ENCODE results near the gene LAMA5.

The LAMA5 gene

GRCh38 chr20:62314711-62315302 is 52.3 kb downstream of the LAMA5 start:
- DNase-seq (ENCODE audit: low read depth, low spot score): no peak

DNA sequence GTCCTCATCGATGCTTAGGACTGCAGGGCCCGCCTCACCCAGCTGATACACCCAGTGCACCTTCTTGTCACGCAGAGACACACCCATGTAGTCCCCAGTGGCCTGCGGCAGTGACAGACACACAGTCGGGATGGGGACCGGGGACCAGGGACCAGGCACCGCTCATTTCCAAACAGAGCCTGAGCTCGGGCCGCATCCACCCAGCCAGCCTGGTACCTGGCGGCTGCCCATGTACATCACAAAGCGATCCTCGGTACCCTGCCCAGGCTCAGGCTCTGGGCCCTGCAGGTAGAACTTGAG is 52.8 kb downstream of the LAMA5 start:
- no peak for DNase-seq (ENCODE audit: low read depth, low spot score)

DNA sequence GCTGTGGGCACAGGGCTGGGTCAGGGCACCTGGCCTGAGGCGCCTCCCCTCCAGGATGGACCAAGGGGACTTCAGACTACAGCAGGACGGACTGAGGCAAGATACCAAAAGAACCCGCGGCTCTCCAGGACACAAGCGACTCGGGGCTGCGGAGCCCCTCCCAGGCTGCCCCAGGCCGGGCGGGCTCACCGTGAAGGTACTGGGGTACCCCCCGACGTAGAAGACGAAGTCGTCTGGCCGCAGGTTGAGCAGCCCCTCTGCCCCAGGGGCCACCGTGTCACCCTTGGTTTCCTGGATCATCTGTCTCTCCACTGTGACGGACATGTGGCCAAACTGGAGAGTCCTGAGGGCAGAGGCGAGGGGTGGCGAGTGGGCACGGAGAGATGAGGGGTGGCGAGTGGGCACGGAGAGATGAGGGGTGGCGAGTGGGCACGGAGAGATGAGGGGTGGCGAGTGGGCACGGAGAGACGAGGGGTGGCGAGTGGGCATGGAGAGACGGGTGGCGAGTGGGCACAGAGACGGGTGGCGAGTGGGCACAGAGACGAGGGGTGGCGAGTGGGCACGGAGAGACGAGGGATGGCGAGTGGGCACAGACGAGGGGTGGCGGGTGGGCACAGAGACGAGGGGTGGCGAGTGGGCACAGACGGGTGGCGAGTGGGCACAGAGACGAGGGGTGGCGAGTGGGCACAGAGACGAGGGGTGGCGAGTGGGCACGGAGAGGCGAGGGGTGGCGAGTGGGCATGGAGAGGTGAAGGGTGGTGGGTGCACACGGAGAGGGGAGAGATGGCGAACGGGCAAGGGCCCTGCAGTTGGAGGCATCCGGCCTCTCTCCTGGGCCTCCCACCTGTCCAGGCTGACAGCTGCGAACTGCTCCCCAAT is 53.4 kb downstream of the LAMA5 start:
- no peak for DNase-seq (ENCODE audit: low read depth, low spot score)

DNA sequence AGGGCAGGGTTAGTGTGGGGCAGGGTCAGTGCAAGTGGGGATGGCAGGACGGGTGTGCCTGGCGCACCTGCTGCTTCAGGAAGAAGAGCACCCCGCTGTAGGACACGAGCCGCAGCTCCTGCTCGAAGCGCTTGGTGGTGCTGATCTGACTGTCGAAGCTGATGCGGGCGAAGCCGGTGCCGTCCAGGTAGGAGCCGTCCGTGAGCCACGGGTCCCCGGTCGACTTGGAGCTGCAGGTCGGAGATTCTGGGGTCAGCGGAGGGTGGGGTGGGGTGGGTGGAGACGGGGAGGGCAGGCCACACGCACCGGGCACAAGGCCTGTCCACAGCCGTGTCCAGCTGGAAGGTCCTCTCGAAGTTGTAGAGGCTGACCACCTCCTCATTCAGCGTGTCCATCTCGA is 54.1 kb downstream of the LAMA5 start:
- DNase-seq (ENCODE audit: low read depth, low spot score): no peak

- no peak for DNase-seq (ENCODE audit: low read depth, low spot score)
Measured at GRCh38 chr20:62312662-62312977, 54.5 kb downstream of the LAMA5 start.

DNA sequence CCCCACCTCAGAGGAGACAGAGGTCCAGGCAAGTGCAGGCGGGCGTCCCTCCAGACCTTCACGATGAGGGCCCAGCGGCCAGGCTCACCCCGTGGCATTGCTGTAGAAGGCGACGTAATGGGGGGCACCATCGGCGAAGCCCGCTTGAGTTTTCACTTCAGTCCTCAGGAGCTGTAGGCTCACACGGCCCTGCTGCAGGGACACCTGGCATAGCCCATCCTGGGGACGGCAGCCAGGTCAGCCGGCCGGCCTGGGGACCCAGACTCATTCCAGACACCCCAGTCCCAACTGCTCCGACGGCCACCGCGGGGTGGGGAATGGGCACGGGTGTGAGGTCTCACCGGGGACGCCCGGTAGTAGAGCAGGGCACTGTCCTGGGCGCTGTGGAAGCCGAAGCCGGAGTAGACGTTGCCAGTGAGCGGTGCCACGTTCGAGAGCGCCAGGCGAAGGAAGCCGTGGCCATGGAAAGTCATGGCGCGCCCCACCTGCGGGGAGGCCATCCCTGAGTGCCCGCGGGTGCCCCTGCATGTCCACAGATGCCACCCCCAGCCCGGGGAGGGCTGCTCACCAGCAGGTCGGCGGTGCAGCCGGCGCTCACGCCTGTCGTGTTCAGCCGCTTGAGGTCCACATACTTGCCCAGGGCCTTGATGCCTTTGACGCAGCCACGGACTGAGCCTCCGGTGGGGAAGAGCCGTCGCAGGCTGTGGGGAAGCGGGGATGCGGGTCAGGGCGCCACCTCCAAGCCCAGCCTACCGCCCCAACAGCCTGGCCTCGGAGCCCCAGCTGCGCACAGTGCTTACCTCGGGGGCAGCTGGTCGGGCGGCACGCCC is 55.1 kb downstream of the LAMA5 start:
- no peak for DNase-seq (ENCODE audit: low read depth, low spot score)

DNA sequence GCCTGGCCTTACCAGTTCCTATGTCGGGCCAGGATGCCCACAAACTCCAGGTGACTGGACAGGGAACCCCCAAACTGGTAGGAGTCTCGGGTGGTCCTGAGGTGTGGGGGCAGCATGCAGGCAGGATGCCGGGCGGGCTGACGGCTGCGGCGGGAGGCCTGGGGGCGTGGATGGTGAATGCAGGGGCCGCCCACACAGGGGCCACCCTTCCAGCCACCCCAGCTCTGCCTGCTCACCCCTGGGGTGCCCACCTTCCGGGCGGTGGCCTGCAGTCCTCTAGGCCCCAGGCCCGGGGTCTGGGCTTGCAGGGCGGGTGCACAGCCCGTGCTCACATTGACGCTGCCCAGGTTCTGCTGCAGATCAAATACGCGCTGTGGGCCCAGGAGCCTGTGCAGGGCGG is 56.0 kb downstream of the LAMA5 start:
- no peak for DNase-seq (ENCODE audit: low read depth, low spot score)

GRCh38 chr20:62310757-62311121 is 56.4 kb downstream of the LAMA5 start:
- DNase-seq (ENCODE audit: low read depth, low spot score): no peak

GRCh38 chr20:62309947-62310756 is 57.0 kb downstream of the LAMA5 start:
- DNase-seq (ENCODE audit: low read depth, low spot score): no peak

- DNase-seq (ENCODE audit: low read depth, low spot score): no peak
Measured at GRCh38 chr20:62309198-62309944, 57.7 kb downstream of the LAMA5 start.

DNA sequence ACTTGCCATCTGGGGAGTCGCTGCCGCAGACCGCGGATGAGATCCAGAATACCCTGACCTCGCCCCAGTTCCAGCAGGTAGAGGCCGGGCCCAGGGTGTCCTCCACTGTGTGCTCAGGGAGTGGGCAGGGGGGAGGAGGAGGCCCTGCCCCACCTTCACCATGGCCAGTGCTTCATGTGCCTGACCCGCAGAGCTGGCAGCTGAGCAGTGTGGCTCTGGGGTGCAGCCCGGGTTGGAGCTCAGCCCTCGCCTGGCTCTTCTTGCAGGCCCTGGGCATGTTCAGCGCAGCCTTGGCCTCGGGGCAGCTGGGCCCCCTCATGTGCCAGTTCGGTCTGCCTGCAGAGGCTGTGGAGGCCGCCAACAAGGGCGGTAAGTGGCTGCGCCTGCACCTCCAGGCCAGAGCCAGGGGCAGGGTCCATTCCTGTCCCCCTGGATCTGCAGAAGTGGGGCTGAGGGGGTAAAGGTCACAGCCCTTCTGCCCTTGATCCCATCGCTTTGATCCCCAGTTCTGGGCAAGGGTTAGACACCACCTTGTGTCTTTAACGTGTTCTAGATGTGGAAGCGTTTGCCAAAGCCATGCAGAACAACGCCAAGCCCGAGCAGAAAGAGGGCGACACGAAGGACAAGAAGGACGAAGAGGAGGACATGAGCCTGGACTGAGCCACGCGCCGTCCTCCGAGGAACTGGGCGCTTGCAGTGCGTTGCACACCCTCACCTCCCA is 58.9 kb downstream of the LAMA5 start:
- DNase-seq (ENCODE audit: low read depth, low spot score): no peak

GRCh38 chr20:62307226-62308101 is 59.6 kb downstream of the LAMA5 start:
- DNase-seq (ENCODE audit: low read depth, low spot score): no peak

DNA sequence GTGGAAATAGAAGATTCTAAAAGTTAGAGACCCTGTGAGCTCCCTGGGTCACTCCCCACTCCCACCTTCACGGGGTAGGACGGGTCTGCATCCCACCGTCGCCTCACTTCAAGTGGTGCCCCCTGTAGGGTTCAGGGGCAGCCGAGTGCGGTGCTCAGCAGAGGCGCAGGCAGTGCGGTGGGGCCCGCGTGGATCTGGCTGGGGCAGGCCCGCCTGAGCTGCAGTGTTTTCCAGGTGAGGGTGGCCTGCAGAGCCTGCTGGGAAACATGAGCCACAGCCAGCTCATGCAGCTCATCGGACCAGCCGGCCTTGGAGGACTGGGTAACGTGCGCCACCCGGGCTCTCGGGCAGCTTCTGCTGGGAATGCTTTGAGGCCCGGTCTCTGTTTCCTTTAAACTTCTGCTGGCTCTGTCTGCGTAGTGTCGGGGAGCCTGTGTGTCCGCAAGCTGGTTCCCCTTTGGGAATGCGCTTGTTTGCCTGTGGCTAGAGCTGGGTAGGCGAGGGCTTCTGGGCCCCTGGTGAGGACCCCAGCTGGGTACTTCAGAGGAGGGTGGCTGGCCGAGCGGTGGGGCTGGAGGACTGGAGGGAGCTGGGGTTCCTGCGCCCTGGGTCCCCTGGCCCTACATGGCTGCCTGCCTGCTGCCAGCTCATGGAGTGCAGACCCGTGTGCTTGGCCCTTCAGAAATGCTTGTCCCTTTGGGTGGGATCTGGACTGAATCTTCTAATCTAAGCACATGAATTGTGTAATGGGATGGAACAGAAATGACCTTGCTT is 60.5 kb downstream of the LAMA5 start:
- DNase-seq (ENCODE audit: low read depth, low spot score): no peak

DNA sequence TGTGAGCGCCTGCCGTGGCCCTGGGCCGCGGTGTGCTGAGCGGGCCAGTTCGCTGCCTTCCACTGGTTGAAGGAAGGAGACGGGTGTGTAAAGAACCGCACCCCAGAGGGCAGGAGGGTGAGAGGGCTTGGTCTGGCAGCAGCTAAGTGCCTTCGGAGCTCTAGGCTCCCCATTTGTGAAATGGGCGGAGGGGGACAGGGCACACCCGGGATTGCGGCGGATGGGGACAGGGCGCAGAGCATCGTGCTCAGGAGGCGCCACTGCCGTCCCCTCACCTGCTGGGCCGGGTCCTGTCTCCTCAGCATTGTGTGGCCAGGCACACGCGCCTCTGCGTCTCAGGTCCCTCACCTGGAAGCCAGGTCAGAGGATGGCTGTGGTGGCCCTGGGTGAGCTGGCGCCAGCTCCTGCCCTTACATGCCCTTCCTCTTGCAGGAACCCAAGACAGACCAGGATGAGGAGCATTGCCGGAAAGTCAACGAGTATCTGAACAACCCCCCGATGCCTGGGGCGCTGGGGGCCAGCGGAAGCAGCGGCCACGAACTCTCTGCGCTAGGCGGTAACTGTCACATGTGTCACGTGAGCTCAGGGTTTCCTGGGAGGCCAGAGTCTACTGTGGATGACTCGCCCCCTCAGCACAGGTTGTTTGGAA is 61.2 kb downstream of the LAMA5 start:
- no peak for DNase-seq (ENCODE audit: low read depth, low spot score)

GRCh38 chr20:62305149-62305764 is 61.9 kb downstream of the LAMA5 start:
- DNase-seq (ENCODE audit: low read depth, low spot score): no peak

- no peak for DNase-seq (ENCODE audit: low read depth, low spot score)
Measured at GRCh38 chr20:62304331-62305148, 62.6 kb downstream of the LAMA5 start.
